Stimulated activated naive CD8-positive, alpha-beta T cell treated with anti-CD3 and anti-CD28 coated beads, Interleukin-15, Interleukin-2, amounts not matched to agents 100 U/mL and 50 U/mL, for 24 hours (primary cell): ENCODE measurements around the gene SCAI.
"Not testable (repeated sequence)": the region's sequence is repeated elsewhere in the genome, so short reads cannot be mapped to it uniquely, and the experiment has no call there.

Experiments used
- ATAC-seq: fragments of 150-1000 bp; cut with Tn5 transposase; one replicate; pipeline ENCODE4 v1.10.0; 2021
- DNase-seq: peaks from one replicate; pipeline ENCODE4 v3.0.0; 2021

SCAI gene

DNA sequence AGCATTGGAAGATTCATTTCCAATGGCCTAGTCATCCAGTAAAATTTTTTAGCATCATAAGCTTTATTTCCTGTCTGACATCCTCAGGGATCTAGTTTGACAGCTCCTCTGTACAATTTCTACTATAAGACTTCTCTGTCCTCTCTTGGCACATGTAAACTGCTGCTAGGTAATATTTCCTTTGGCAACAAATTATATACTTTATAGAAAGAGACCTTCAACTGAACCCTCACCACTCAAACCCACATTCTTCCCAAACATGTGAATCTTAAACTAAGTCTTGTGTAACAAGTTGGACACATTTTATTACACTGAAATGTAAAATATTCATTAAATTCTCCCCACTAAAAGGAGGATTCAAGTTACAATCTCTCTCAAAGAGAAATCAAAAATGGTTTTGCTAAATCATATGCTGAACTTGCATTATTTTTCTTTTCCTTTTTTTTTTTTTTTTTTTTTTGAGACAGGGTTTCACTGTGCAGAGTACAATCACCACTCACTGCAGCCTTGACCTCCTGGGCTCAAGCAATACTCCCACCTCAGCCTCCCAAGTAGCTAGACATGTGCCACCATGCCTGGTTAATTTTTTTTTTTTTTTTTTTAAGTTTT is 36.9 kb downstream of the SCAI start:
- DNase-seq (no peak), ATAC-seq (no peak)

DNA sequence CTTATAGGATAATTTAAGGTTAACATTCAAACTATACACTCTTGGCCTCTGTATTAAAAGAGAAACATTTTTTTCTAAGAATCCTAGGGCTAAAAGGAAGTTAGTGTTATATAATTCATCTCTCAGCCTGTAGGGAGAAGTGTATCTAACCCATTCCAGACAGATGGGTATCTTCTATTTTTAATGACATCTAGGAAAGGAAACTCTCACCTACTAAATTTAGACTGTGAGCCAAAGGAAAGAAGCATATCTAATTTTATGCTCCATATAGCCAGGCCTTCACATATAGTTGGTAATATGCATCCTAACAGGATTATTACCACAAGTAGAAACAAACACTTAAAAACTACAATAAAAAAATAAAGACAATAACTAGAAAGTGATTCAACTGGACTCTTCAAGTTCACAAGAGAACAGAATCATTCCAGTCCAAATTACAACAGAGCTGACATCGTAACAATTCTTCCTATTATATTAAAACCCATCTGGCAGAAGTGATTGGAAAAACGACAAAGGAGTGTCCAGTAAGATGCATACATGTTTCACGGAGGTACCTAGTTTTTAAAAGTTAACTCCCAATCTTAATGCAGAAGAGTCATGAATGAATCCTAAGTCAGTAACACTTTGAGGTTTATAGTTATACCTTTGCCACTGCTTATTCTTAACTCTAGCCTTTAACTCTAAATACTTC is 39.4 kb downstream of the SCAI start:
- no peak for ATAC-seq
- DNase-seq = no peak

DNA sequence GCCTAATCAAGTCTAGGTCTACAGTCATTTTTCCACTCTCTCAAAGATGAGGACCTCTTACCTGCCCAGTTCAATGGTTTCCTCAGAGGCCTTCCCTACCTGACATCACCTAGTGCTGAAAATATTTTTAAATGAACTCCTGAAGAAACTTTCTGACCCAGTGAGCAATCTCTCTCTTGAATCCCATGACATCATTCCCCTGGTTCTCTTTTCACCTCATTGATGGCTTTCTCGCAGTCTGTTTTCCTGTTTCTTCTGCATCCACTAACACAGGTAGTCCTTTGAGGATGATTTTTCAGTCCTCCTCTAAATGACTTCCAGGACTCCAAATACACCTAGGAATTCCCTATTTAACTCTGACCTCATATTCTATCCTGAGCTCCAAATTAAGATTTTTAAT is 40.3 kb downstream of the SCAI start:
- DNase-seq = no peak
- no peak for ATAC-seq

DNA sequence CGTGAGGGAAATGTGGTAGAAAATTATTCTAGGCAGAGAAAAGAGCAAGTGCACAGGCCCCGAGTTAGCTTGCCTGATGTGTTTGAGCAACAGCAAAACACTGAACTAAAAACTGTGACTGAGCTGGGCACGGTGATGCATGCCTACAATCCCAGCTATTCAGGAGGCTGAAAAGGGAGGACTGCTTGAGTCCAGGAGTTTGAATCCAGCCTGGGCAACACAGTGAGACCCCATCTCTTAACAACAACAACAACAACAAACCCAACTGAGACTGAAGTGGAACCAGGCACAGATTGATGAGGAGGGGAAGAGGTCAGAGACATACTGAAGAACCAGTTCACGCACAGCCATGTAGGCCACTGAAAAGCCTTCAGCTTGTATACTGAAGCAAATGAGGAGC is 42.5 kb downstream of the SCAI start:
- ATAC-seq = no peak
- no peak for DNase-seq

DNA sequence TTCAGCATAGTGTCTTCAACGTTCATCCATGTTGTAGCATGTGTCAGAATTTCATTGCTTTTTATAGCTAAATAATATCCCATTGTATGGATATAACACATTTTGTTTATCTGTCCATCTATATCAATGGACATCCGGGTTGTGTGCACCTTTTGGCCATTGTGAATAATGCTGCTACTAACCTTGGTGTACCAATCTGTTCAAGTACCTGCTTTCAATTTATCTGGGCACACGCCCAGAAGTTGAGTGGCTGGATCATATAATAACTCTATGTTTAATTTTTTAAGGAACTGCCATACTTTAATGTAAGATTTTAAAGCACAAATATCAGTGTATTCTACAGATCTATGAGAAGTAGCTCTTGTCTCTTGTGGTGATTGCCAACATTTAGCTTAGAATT is 43.5 kb downstream of the SCAI start:
- DNase-seq (no peak), ATAC-seq (no peak)

DNA sequence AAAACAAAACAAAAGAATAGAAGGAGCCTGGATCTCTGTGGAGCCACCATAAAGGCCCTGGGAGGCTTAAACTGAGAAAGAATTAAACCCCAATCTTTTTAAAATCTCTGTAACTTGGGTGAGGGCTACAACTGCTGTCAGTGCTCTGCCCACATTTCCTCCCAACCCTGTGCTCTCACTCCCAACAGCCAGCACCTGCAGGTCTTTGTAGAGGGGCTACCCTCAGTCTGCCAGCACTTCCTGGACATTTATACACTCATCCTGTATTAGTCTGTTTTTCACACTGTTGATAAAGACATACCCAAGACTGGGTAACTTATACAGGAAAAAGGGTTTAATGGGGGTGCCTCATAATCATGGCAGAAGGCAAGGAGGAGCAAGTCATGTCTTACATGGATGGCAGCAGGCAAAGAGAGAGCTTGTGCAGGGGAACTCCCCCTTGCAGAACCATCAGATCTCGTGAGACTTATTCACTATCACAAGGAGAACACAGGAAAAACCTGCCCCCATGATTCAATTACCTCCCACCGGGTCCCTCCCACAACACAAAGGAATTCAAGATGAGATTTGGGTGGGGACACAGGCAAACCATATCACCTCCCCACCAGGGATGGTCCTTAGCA is 47.4 kb downstream of the SCAI start:
- DNase-seq (no peak), ATAC-seq (no peak)

DNA sequence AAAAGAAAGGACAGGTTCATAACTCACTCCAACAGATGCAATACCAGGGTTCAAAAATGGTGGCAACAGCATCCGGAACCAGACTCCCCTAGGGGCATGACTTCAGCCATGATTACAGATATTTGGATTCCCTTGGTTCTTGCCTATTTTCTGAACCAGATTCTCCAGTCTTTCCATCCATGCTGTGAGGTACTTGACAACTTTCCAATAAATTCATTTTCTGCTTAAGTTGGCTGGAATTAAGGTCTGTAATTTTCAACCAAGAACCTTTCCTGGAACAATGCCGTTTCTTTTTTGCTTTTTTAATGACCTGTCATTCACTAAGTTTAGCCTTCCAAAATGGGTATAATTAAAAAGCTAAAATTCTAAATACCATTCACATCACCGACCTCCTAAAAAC is 52.2 kb downstream of the SCAI start:
- ATAC-seq = no peak
- DNase-seq = no peak

DNA sequence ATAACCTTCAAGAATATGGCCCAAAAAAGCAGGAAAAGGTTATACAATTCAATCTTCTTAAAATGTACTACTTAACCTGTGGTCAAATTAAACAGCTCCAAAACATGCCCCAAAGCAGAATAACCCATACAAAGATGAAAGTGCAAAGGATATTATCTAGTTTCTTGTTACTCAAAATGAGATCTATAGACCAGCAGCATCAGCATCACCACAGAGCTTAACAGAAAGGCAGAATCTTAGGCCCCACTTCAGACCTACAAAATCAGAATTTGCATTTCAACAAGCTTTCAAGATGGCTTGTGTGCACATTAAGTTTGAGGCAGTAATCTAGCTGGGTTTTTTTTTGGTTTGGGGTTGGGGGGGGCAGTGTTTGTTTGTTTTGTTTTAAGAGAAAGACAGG is 54.0 kb downstream of the SCAI start:
- ATAC-seq = no peak
- no peak for DNase-seq

DNA sequence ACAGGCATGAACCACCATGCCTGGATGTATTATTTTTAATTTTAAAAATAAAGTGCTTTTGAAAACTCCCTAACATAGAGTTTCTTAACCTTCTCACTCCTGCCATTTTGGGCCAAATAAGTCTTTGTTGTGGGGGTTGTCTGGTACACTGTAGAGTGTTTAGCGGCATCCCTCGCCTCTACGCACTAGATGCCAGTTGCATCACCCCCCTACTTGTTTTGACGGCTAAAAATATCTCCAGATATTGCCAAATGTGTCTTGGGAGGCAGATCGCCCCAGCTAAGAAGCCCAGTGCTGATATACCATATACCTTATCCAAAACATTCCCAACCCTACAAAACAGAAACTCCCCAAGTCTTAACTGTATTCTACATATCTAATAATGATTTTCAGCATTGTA is 54.6 kb downstream of the SCAI start:
- DNase-seq (no peak), ATAC-seq (no peak)

DNA sequence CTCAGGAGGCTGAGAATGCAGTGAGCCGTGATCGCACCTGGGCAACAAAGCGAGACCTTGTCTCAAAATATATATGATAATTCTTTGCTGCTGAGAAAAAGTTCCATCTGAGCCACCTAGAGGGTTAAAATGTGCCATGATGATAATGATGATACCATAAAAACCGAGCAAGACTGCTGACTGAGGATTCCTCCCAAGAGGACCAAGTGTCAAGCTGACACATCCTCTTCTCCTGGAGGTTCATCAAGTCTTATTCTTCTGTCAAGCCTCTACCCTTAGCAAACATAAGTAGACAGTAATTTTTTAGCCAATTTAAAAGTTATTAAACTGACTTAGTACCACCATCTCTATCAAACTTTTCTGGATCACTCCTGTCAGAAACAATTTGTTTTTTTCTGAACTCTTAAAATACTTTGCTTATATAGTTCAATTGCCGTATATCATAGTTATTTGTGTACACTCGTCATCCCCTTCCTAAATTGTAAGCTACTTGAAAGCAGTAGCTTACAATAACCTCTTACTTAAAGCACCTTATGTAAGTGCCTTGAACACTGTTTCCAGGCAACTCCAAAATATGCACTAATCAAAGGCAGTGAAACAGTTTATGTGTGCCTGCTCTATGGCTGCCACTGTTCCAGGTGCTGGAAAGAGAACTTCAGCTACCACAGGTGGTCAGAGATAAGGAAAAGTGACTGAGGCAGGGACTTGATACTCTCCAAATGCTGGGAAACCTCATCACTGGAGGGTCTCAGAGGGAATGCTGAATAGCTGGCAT is 57.4 kb downstream of the SCAI start:
- ATAC-seq = no peak
- no peak for DNase-seq

DNA sequence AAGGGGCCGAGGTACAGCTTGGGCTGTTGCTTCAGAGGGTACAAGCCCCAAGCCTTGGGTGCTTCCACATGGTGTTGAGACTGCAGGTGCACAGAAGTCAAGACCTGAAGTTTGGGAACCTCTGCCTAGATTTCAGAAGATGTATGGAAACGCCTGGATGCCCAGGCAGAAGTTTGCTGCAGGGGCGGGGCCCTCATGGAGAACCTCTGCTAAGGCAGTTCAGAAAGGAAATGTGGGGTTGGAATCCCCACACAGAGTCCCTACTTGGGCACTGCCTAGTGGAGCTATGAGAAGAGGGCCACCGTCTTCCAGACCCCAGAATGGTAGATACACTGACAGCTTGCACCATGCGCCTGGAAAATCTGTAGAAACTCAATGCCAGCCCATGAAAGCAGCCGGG is 61.1 kb downstream of the SCAI start:
- not testable (repeated sequence) for DNase-seq, ATAC-seq

DNA sequence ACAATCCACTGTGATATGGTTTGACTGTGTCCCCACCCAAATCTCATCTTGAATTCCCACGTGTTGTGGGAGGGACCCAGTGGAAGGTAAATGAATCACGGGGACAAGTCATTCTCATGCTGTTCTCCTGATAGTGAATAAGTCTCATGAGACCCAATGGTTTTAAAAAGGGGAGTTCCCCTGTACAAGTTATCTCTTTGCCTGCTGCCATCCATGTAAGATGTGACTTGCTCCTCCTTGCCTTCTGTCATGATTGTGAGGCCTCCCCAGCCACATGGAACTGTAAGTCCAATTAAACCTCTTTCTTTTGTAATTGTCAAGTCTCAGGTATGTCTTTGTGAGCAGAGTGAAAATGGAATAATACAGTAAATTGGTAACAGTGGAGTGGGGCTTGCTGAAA is 62.5 kb downstream of the SCAI start:
- ATAC-seq, DNase-seq: not testable (repeated sequence)

DNA sequence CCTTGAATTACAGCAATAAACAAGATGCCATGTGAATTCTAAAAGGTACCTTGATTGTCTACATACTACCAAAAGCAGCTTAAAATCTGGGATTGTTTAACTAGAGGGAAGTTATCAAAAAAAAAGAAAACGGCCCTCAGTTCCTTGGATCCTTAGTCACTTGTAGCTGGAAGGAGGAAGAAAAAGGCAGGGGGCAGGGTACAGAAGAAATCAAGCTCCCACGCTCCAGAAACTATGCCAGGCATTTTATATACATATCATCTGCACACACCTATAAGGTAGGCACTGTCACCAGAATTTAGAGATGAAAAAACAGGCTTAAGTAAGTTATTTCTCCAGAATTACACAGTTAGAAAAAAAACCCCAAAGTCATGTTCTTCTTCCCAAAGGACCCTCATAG is 63.4 kb downstream of the SCAI start:
- DNase-seq (no peak), ATAC-seq (no peak)

DNA sequence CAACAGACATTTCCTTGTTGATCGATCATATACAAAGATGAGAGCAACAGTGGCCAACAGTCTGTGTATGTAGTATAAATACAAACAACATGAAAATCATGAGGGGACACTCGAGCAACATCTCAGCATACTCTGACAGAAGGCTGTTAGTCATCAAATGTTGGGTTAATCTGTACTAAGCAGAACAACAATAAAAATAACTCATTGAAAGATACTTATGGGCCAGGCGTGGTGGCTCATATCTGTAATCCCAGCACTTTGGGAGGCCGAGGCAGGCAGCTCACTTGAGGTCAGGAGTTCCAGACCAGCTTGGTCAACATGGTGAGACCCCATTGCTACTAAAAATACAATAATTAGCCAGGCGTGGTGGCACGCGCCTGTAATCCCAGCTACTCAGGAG is 67.3 kb downstream of the SCAI start:
- ATAC-seq = no peak
- DNase-seq = no peak

DNA sequence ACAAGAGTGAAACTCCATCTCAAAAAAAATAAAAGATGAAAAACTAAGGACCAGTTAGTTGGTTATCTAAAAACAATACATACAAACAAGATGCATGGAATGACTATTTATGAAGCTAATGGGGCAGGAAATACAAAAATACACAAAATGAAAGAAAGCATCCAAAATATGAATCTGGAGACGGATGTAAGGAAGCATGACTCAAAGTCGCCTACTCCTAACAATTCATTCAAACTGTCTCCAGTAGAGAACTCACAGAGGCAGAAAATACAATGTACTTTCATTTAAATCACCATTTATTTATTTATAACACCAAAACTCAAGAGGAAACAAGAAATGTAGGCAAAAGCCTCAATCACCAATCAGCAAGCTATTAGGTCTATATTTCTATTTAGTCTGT is 68.4 kb downstream of the SCAI start:
- ATAC-seq = no peak
- DNase-seq = no peak

DNA sequence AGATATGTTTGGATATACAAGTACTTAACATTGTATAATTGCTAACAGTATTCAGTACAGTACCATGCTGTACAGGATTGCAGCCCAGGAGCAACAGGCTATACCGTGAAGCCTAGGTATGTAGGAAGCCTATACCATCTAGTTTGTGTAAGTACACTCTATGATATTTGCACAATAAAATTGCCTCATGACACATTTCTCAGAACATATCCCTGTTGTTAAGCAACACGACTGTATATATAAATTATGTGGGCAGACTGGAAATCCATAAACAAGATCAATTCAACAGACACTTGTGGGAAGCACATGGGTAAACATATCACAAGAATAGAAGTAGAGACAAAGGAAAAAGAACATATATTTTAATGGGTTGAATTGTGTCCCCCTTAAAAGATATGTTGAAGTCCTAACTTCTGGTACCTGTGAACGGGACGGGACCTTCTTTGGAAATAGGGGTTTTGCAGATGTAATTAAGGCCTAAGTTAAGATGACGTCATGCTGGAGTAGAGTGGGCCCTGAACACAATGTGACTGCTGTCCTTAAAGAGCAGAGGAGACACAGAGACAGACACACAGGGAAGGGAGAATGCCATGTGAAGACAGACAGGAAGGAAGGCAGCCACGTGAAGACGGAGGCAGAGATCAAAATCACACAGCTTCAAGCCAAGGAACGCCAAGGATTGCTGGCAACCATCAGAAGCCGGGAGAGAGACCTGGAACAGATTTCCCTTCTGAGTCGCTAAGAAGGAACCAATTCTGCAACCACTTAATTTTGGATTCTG is 76.3 kb downstream of the SCAI start:
- ATAC-seq (no peak), DNase-seq (no peak)

DNA sequence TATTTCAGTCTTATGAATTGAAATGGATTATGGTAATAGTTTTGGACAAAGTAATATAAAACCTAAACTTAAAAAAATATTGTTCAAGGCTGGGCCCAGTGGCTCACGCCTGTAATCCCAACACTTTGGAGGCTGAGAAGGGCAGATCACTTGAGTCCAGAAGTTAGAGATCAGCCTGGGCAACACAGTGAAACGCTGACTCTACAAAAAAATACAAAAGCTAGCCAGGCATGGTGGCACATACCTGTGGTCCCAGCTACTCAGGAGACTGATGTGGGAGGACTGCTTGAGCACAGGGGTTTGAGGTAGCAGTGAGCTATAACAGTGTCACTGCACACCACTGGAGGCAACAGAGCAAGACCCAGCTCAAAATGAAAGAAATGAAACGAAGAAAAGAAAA is 81.9 kb downstream of the SCAI start:
- no peak for ATAC-seq
- no peak for DNase-seq

DNA sequence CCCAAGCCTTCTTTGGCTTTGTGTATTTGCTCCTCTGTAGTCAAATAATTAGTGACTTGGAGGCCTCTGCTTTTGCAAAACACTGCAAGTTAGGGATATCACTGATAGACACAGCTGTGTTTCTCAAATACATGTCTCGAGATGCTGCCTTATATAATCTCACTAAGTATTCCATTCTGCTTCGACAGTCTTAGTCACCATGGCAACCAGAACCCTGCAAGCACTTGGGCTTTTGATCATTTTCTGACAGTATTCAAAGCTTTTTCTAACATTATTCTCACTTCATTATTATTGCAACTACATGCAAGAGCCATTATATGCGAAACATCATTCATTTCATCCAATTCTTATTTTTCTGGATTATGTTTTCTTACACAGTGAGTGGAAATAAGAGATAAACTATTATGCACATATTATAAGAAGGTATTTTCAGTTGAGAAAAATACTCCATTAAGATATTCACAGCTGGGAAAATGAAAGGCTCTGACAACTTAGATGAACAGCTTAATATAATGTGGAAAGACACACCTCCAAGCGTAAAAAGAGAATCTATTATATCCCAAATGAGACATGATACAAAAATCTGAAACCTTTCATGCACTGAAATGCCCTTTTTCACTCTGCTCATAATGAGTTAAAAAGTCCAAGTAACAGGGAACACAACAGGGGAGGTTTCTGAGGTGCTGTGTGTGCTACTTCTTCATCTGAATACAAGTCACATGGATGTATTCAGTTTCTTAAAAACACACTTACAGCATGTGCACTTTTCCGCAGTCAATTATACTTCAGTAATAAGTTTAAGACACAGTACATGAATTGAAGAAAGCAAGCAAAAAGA is 93.9 kb downstream of the SCAI start:
- DNase-seq (no peak), ATAC-seq (no peak)

DNA sequence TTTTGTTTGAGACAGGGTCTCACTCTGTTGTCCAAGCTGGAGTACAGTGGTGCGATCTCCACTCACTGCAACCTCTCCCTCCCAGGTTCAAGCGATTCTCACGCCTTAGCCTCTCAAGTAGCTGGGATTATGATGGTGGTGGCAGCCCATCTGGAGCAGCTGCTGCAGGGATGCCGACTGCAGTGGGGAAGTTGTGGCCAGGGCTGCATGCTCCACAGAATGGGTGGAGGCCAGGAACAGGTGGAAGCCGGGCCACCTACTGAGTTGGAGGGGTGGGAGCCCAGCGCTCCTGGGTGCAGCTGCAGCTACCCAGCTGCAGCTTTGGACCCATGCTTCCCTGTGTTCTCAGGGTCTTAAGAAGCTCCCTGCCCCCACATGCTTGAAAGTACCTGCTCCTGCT is 99.7 kb downstream of the SCAI start:
- no peak for ATAC-seq
- DNase-seq = no peak

DNA sequence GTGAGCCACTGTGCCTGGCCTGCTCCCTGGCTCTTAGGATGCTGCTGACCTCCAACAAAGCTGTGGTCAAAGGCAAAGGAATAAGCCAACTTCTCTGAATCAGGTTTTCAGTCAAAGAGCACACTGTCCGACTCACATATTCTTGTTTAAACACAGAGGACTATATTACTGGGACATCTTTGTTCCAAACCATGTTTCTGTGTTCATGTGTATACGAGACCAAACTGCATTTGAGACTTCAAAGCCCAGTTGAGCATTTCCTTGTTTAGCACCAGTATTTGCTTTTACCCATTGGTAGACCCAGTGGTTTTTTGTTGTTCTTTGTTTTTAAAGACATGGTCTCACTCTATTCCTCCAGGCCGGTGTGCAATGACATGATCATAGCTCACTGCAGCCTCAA is 100.2 kb downstream of the SCAI start:
- ATAC-seq (no peak), DNase-seq (no peak)

DNA sequence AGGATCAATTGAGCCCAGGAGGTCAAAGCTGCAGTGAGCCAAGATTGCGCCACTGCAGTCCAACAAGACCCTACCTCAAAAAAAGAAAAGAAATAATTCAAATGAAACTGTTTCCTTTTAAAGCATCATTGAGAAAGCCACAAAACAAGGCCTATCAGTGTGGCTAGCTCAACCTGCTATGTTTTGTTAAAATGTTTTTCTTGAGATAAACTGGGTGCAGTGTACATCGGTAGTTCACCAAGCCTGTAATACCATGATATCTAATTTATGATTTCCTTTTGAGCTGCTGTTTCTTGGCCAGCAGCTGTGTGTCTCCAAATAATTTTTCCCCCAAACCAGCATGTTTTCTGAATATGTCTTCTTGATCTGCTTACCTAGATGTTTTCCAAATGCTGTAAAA is 105.2 kb downstream of the SCAI start:
- ATAC-seq = no peak
- DNase-seq = no peak

DNA sequence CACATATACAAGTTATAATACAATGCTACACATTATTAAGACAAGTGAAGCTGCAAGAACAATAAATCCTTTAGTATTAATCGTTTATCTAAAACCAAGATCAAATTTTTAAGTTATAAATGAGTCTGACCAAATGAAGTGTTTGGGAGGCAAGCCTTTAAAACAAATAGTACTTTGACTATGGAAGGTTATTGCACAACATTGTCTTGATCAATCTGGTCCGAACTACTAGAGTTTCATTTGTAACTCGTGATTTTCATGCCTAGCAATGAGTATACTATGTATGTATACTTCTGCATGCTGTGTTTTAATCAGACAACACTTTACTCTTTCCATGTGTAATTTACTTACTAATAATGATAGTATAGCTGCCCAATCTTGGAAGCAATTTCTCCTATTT is 115.3 kb downstream of the SCAI start:
- DNase-seq (no peak), ATAC-seq (no peak)
